NT2/D1 (cell line): ENCODE measurements around the gene SIN3A.

Experiments used
- SUZ12 ChIP-seq: IDR thresholded peaks from 2 replicates; pipeline ENCODE4 v1.6.1; 2011; ENCODE audit not compliant: insufficient read length, insufficient read depth; ENCODE audit errors: extremely low read depth
- YY1 ChIP-seq: IDR thresholded peaks from 2 replicates; pipeline ENCODE4 v1.6.1; 2011; ENCODE audit not compliant: insufficient read length, insufficient read depth
- ZNF274 ChIP-seq: IDR thresholded peaks from 2 replicates; pipeline ENCODE4 v1.6.1; 2011; ENCODE audit warnings: mild to moderate bottlenecking, low read depth, low read length

GRCh38 chr15:75431270-75431669 lies 20.2 kb downstream of the SIN3A start:
- TF ChIP-seq YY1, result no peak
- TF ChIP-seq ZNF274, result no peak
- no peak for TF ChIP-seq SUZ12
